Activated T-cell treated with anti-CD3 and anti-CD28 coated beads, Interleukin-2, amount 50 U/mL, for 4 hours (primary cell): ENCODE results near the gene UBE2C. TPM values are rescaled to one million over a fixed set of nuclear protein-coding genes. Genes with fewer than 3 reads are reported as not detected.

Experiments used
- ATAC-seq, 2 donors: fragments of 200-7000 bp; cut with Tn5 transposase; one replicate each; pipeline ENCODE4 v1.10.0; 2021
- DNase-seq: peaks from one replicate; pipeline ENCODE4 v3.0.0-alpha.2; 2020
- H3K27me3 Mint-ChIP-seq: one replicate; pipeline ENCODE4 v1.8.0; 2021; ENCODE audit warnings: low read depth, mixed read lengths
- H3K36me3 Mint-ChIP-seq: one replicate; pipeline ENCODE4 v1.8.0; 2022; ENCODE audit warnings: mixed read lengths; ENCODE audit not compliant: insufficient read depth
- H3K4me1 Mint-ChIP-seq: one replicate; pipeline ENCODE4 v1.8.0; 2021; ENCODE audit warnings: low read depth, mixed read lengths
- H3K4me3 Mint-ChIP-seq: one replicate; pipeline ENCODE4 v1.8.0; 2021; ENCODE audit warnings: mild to moderate bottlenecking, moderate library complexity, mixed read lengths
- H3K9me3 Mint-ChIP-seq: one replicate; pipeline ENCODE4 v1.8.0; 2021; ENCODE audit warnings: mixed read lengths
- total RNA-seq, 3 donors: library from RNA; stranded (reverse); gene quantifications; one replicate each; pipeline ENCODE4 v1.2.1, GENCODE V29; 2021

Gene UBE2C
- total RNA-seq, 3 donors from 2014 or later = 10.5 to 19.4 (median 18.4) TPM

GRCh38 chr20:45833030-45833882 lies 20.8 kb downstream of the UBE2C start, which contains the start of gene SNX21:
SNX21 (plus strand) TSS chr20:45833799; CDS start chr20:45833920, 121 bp downstream.
- DNase-seq (no peak), ATAC-seq (peak; percentile 70 to 81)
- H3K9me3 Mint-ChIP-seq = no peaks in the 10 kb centered on the region
- H3K27me3 Mint-ChIP-seq = no peaks in the 10 kb centered on the region
- no peaks in the 10 kb centered on the region for H3K36me3 Mint-ChIP-seq
- peaks cover 6% of the 10 kb centered on the region for H3K4me1 Mint-ChIP-seq
- H3K4me3 Mint-ChIP-seq = peak within 1 kb of the TSS; percentile 80

GRCh38 chr20:45833883-45834796 lies 21.7 kb downstream of the UBE2C start:
- Mint-ChIP-seq H3K4me1 (peaks cover 6% of the 10 kb centered on the region), H3K9me3 (no peaks in the 10 kb centered on the region), H3K4me3 (peak overlapping the region; percentile 80), H3K27me3 (no peaks in the 10 kb centered on the region), H3K36me3 (no peaks in the 10 kb centered on the region)
- DNase-seq (peak; percentile 48), ATAC-seq (peak; percentile 79 to 81)

GRCh38 chr20:45834797-45835161 lies 22.3 kb downstream of the UBE2C start:
- peak overlapping the region; percentile 57 for H3K4me3 Mint-ChIP-seq
- no peaks in the 10 kb centered on the region for H3K27me3 Mint-ChIP-seq
- ATAC-seq = no peak
- no peaks in the 10 kb centered on the region for H3K36me3 Mint-ChIP-seq
- H3K9me3 Mint-ChIP-seq = no peaks in the 10 kb centered on the region
- no peak for DNase-seq
- peaks cover 6% of the 10 kb centered on the region for H3K4me1 Mint-ChIP-seq

GRCh38 chr20:45835329-45835765 lies 22.9 kb downstream of the UBE2C start:
- H3K4me3 Mint-ChIP-seq = no peak overlapping the region
- DNase-seq (no peak), ATAC-seq (no peak)

GRCh38 chr20:45835825-45836224 lies 23.4 kb downstream of the UBE2C start:
- Mint-ChIP-seq H3K4me1 (peaks cover 6% of the 10 kb centered on the region), H3K4me3 (no peak overlapping the region), H3K36me3 (no peaks in the 10 kb centered on the region), H3K9me3 (no peaks in the 10 kb centered on the region), H3K27me3 (no peaks in the 10 kb centered on the region)
- ATAC-seq (no peak), DNase-seq (no peak)

More at GRCh38 chr20:45835329-45835765, 22.9 kb downstream of the UBE2C start:
- peaks cover 6% of the 10 kb centered on the region for H3K4me1 Mint-ChIP-seq
- no peaks in the 10 kb centered on the region for H3K27me3 Mint-ChIP-seq
- H3K9me3 Mint-ChIP-seq = no peaks in the 10 kb centered on the region
- H3K36me3 Mint-ChIP-seq = no peaks in the 10 kb centered on the region

GRCh38 chr20:45836841-45837240 lies 24.4 kb downstream of the UBE2C start:
- no peak for DNase-seq
- H3K36me3 Mint-ChIP-seq = no peaks in the 10 kb centered on the region
- H3K4me1 Mint-ChIP-seq = peaks cover 6% of the 10 kb centered on the region
- no peak for ATAC-seq
- H3K27me3 Mint-ChIP-seq = no peaks in the 10 kb centered on the region
- H3K9me3 Mint-ChIP-seq = no peaks in the 10 kb centered on the region
- H3K4me3 Mint-ChIP-seq = no peak overlapping the region

- no peaks in the 10 kb centered on the region for H3K27me3 Mint-ChIP-seq
- no peak for ATAC-seq
- peaks cover 3% of the 10 kb centered on the region for H3K4me1 Mint-ChIP-seq
- H3K9me3 Mint-ChIP-seq = no peaks in the 10 kb centered on the region
- no peak for DNase-seq
- H3K4me3 Mint-ChIP-seq = no peak overlapping the region
- H3K36me3 Mint-ChIP-seq = peaks cover 9% of the 10 kb centered on the region
Observed at GRCh38 chr20:45840700-45841198, 28.3 kb downstream of the UBE2C start.

GRCh38 chr20:45841407-45842129 lies 29.1 kb downstream of the UBE2C start:
- H3K9me3 Mint-ChIP-seq = no peaks in the 10 kb centered on the region
- no peaks in the 10 kb centered on the region for H3K27me3 Mint-ChIP-seq
- H3K4me1 Mint-ChIP-seq = peaks cover 3% of the 10 kb centered on the region
- H3K36me3 Mint-ChIP-seq = peaks cover 16% of the 10 kb centered on the region
- DNase-seq (no peak), ATAC-seq (no peak)
- no peak overlapping the region for H3K4me3 Mint-ChIP-seq

GRCh38 chr20:45842169-45842812 lies 29.8 kb downstream of the UBE2C start:
- Mint-ChIP-seq H3K4me1 (peaks cover 3% of the 10 kb centered on the region), H3K36me3 (peaks cover 16% of the 10 kb centered on the region), H3K4me3 (no peak overlapping the region), H3K9me3 (no peaks in the 10 kb centered on the region), H3K27me3 (no peaks in the 10 kb centered on the region)
- DNase-seq (no peak), ATAC-seq (no peak)

- peaks cover 16% of the 10 kb centered on the region for H3K36me3 Mint-ChIP-seq
- peaks cover 3% of the 10 kb centered on the region for H3K4me1 Mint-ChIP-seq
- no peak for ATAC-seq
- no peak overlapping the region for H3K4me3 Mint-ChIP-seq
- no peak for DNase-seq
- no peaks in the 10 kb centered on the region for H3K27me3 Mint-ChIP-seq
- no peaks in the 10 kb centered on the region for H3K9me3 Mint-ChIP-seq
Observed at GRCh38 chr20:45843506-45843905, 31.1 kb downstream of the UBE2C start.

- Mint-ChIP-seq H3K36me3 (peaks cover 25% of the 10 kb centered on the region), H3K4me1 (peaks cover 3% of the 10 kb centered on the region), H3K9me3 (no peaks in the 10 kb centered on the region), H3K27me3 (no peaks in the 10 kb centered on the region), H3K4me3 (no peak overlapping the region)
- DNase-seq (no peak), ATAC-seq (no peak)
Observed at GRCh38 chr20:45845452-45845851, 33.0 kb downstream of the UBE2C start.

- H3K27me3 Mint-ChIP-seq = no peaks in the 10 kb centered on the region
- peaks cover 24% of the 10 kb centered on the region for H3K36me3 Mint-ChIP-seq
- no peaks in the 10 kb centered on the region for H3K9me3 Mint-ChIP-seq
- no peak overlapping the region for H3K4me3 Mint-ChIP-seq
- DNase-seq = no peak
- H3K4me1 Mint-ChIP-seq = peaks cover 2% of the 10 kb centered on the region
- no peak for ATAC-seq
Observed at GRCh38 chr20:45848421-45848820, 36.0 kb downstream of the UBE2C start.

GRCh38 chr20:45848969-45849582 lies 36.6 kb downstream of the UBE2C start:
- DNase-seq = no peak
- Mint-ChIP-seq H3K4me3 (no peak overlapping the region), H3K27me3 (no peaks in the 10 kb centered on the region), H3K4me1 (peaks cover 2% of the 10 kb centered on the region), H3K36me3 (peaks cover 27% of the 10 kb centered on the region), H3K9me3 (no peaks in the 10 kb centered on the region)
- ATAC-seq = no peak
